Measurements from ENCODE around the gene ERCC1.
"Not testable (repeated sequence)": the region's sequence is repeated elsewhere in the genome, so short reads cannot be mapped to it uniquely, and the experiment has no call there.

The ERCC1 gene

DNA sequence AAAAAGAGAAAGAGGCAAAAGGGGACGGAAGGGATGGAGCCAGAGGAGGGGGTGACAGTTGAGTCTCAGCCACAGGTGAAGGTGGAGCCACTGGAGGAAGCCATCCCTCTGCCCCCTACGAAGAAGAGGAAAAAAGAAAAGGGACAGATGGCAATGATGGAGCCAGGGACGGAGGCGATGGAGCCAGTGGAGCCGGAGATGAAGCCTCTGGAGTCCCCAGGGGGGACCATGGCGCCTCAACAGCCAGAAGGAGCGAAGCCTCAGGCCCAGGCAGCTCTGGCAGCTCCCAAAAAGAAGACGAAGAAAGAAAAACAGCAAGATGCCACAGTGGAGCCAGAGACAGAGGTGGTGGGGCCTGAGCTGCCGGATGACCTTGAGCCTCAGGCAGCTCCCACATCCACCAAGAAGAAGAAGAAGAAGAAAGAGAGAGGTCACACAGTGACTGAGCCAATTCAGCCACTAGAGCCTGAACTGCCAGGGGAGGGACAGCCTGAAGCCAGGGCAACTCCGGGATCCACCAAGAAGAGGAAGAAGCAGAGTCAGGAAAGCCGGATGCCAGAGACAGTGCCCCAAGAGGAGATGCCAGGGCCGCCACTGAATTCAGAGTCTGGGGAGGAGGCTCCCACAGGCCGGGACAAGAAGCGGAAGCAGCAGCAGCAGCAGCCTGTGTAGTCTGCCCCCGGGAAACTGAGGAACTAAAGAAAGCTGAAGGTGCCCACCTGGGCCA is 14.7 kb downstream of the ERCC1 start:
- Histone ChIP-seq H3K9ac (ENCODE audit: low read length) (no peak overlapping the region), H3K4me1 (ENCODE audit: control insufficient read depth, low read depth, low read length) (peaks cover 5% of the 10 kb centered on the region), H3K4me3 (ENCODE audit: low read length) (no peak overlapping the region), H3K9me3 (ENCODE audit: control insufficient read depth, low read depth, low read length) (no peaks in the 10 kb centered on the region), H3K36me3 (ENCODE audit: control insufficient read depth, low read depth, low read length) (peaks cover 19% of the 10 kb centered on the region), H3K27me3 (ENCODE audit: control insufficient read depth, insufficient read depth, low read length) (peaks cover 9% of the 10 kb centered on the region), H3K27ac (ENCODE audit: low read length) (no peak overlapping the region)

DNA sequence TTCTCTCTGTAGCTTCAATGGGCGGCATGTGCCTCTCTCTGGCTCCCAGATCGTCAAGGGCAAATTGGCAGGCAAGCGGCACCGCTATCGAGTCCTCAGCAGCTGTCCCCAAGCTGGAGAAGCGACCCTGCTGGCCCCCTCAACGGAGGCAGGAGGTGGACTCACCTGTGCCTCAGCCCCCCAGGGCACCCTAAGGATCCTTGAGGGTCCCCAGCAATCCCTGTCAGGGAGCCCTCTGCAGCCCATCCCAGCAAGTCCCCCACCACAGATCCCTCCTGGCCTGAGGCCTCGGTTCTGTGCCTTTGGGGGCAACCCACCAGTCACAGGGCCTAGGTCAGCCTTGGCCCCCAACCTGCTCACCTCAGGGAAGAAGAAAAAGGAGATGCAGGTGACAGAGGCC is 15.6 kb downstream of the ERCC1 start:
- Histone ChIP-seq H3K36me3 (ENCODE audit: control insufficient read depth, low read depth, low read length) (peaks cover 13% of the 10 kb centered on the region), H3K4me3 (ENCODE audit: low read length) (no peak overlapping the region), H3K27me3 (ENCODE audit: control insufficient read depth, insufficient read depth, low read length) (peaks cover 17% of the 10 kb centered on the region), H3K9me3 (ENCODE audit: control insufficient read depth, low read depth, low read length) (no peaks in the 10 kb centered on the region), H3K9ac (ENCODE audit: low read length) (no peak overlapping the region), H3K27ac (ENCODE audit: low read length) (no peak overlapping the region), H3K4me1 (ENCODE audit: control insufficient read depth, low read depth, low read length) (peaks cover 5% of the 10 kb centered on the region)

DNA sequence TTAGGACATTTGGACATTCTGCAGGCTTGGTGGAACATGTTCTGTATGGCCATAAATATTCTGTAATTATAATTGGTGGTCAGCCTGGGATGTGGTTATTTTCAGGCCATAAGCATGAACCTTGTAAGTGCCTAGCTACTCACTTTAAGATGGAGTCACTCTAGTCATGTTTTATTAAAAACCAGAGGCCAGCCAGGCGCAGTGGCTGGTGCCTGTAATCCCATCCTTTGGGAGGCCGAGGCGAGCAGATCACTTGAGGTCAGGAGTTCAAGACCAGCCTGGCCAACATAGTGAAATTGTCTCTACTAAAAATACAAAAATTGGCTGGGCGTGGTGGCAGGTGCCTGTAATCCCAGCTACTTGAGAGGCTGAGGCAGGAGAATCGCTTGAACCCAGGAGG is 16.1 kb downstream of the ERCC1 start:
- Histone ChIP-seq H3K27me3 (ENCODE audit: control insufficient read depth, insufficient read depth, low read length) (peaks cover 23% of the 10 kb centered on the region), H3K9ac (ENCODE audit: low read length) (peak overlapping the region; percentile 97), H3K4me3 (ENCODE audit: low read length) (peak overlapping the region; percentile 90)
- H3K9me3 ChIP-seq (ENCODE audit: control insufficient read depth, low read depth, low read length); H3K4me1 ChIP-seq (ENCODE audit: control insufficient read depth, low read depth, low read length); H3K27ac ChIP-seq (ENCODE audit: low read length); H3K36me3 ChIP-seq (ENCODE audit: control insufficient read depth, low read depth, low read length): not testable (repeated sequence)

DNA sequence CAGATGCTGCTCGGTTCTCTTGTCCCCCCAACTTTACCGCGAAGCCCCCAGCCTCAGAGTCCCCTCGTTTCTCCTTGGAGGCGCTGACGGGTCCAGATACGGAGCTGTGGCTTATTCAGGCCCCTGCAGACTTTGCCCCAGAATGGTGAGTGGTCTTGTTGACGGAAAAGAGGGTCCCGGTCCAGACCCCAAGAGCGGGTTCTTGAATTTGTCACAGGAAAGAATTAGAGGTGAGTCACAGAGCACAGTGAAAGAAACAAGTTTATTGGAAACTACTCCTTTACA is 16.7 kb downstream of the ERCC1 start:
- H3K9ac ChIP-seq (ENCODE audit: low read length): peak overlapping the region; percentile 97
- peaks cover 27% of the 10 kb centered on the region for H3K27me3 ChIP-seq (ENCODE audit: control insufficient read depth, insufficient read depth, low read length)
- H3K36me3 ChIP-seq (ENCODE audit: control insufficient read depth, low read depth, low read length): peaks cover 10% of the 10 kb centered on the region
- peak overlapping the region; percentile 90 for H3K4me3 ChIP-seq (ENCODE audit: low read length)
- H3K4me1 ChIP-seq (ENCODE audit: control insufficient read depth, low read depth, low read length): peaks cover 5% of the 10 kb centered on the region
- no peaks in the 10 kb centered on the region for H3K9me3 ChIP-seq (ENCODE audit: control insufficient read depth, low read depth, low read length)
- H3K27ac ChIP-seq (ENCODE audit: low read length): peak overlapping the region; percentile 99

DNA sequence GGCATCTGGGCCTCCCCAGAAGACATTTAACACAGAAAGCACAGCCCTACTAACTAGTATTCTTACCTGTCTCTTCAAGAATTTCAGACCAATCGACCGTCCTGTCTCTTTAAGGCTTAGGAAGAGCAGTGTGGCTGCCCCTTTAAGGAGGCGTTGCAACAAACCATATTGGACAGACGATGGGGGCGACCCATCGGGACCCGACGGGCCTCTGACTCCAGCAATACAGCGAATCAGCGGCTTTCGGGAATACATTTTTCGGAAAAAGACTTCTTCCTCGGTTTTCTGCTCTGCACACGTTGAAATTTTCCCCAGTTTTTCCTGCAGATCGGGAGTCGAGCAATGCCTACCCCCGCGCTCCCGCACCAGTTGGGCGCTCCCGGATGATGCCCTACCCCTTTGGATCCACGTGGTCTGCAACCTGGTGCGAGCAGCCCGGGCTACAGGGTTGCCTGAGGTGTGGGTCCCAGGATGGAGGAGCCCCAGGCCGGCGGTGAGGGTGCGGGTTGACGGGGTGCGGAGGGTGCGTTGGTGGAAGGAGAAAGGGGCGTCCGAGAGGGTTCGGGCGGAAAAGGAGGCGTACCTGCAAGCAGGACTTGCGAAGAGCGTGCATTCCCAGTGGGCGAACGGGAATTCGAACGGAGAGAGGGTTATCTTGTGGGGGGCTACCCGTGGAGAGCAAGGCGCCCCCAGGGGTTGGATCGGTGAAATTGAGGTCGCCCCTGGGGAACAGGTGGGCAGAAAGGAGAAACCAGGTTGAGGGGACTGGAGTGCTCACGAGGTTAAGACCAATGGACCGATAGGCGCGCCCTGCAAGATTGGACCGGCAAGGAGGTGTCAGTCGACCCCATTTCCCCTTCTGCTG is 17.3 kb downstream of the ERCC1 start, which contains the start of gene POLR1G:
POLR1G (plus strand) TSS at position 419 of the 865 bp plus-strand sequence; CDS start at position 472, 53 bp downstream.
- H3K27ac ChIP-seq (ENCODE audit: low read length): peak within 1 kb of the TSS; percentile 99
- peak within 1 kb of the TSS; percentile 97 for H3K9ac ChIP-seq (ENCODE audit: low read length)
- H3K4me1 ChIP-seq (ENCODE audit: control insufficient read depth, low read depth, low read length): peaks cover 5% of the 10 kb centered on the region
- peaks cover 32% of the 10 kb centered on the region for H3K27me3 ChIP-seq (ENCODE audit: control insufficient read depth, insufficient read depth, low read length)
- H3K9me3 ChIP-seq (ENCODE audit: control insufficient read depth, low read depth, low read length): no peaks in the 10 kb centered on the region
- H3K4me3 ChIP-seq (ENCODE audit: low read length): peak within 1 kb of the TSS; percentile 90
- H3K36me3 ChIP-seq (ENCODE audit: control insufficient read depth, low read depth, low read length): peaks cover 10% of the 10 kb centered on the region

DNA sequence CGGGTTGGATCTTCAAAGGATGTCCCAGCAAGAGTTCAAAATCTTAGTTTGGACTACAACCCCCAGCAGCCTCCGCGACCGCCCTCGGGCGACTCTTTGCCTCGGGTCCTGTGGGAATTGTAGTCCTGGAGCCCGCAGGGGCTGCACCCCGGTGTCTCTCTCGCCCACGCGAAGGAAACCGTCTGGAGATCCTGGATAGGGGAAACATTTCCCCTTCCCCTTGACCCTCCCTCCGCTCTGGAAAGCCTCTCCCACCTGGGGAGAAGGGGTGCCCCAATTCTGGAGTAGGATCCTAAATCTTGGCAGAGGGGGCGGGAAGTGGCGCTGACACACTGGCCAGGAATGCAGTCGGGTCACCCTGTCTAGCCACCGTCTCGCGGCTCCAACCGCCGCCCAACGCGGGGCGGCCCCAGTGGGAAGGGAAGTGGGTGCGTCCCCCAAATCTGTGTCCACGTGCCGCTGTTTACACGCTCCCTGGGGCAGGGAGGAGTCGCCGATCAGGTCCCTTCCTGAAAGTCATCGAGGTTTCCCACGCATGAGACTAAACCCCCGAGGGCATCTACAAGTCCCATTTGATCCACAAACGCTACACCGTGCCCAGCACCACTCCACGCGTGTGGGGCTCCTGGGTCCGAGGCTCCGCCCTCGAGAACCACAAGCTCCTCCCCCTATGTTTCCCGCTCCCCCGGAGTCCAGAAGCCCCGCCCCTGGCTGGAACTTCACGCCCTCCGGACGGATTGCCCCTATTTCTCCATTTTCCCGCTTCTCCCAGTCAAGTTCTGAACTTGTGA is 18.1 kb downstream of the ERCC1 start:
- Histone ChIP-seq H3K4me3 (ENCODE audit: low read length) (peak overlapping the region; percentile 90), H3K4me1 (ENCODE audit: control insufficient read depth, low read depth, low read length) (peaks cover 5% of the 10 kb centered on the region), H3K9me3 (ENCODE audit: control insufficient read depth, low read depth, low read length) (no peaks in the 10 kb centered on the region), H3K9ac (ENCODE audit: low read length) (peak overlapping the region; percentile 97), H3K36me3 (ENCODE audit: control insufficient read depth, low read depth, low read length) (peaks cover 4% of the 10 kb centered on the region), H3K27me3 (ENCODE audit: control insufficient read depth, insufficient read depth, low read length) (peaks cover 32% of the 10 kb centered on the region), H3K27ac (ENCODE audit: low read length) (peak overlapping the region; percentile 99)

DNA sequence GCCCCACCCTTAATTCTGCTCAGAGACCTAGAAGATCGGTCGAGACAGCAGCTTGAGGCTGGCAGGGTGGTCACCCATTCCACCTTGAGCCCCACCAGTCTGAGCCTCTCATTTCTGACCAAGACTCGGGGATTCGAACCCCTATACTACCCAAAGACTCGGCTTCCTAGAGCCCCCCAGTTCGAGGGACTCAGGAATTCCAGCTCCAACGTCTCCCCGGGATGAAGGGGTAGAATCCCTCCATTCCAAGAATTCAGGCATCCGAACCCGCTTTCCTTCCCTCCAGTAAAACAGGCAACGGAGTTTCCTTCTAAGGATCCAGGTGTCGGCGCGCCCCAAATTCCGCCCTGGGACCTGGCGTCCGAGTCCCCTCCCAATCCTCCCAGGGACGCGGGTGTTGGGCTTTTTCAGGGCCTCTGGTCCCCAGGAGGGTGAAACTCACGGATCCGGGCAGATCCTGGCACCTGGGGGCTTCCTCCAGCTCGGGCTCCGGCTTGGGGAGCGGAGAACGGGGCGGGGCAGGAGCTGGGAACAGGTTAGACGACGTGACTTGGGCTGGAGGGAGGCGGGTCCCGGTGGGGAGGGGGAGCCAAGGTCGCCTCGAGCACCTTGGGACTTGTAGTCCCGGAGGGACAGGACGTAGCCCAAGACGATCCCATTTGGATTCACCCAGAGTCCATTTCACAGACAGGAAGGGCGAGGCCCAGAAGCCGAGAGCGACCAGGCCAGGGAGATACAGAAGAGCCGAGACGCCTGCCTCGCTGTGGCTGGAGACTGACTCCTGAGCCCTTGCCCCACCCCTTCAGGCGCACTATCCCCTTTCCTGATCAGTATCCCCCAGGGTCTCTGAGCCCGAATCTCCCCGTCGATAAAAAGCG is 18.9 kb downstream of the ERCC1 start, which contains the start of gene PPP1R13L:
PPP1R13L (minus strand) TSS at position 513 of the 878 bp plus-strand sequence. CDS start 6,751 bp downstream, outside the sequence.
- Histone ChIP-seq H3K27ac (ENCODE audit: low read length) (peak within 1 kb of the TSS; percentile 99), H3K4me1 (ENCODE audit: control insufficient read depth, low read depth, low read length) (peaks cover 5% of the 10 kb centered on the region), H3K27me3 (ENCODE audit: control insufficient read depth, insufficient read depth, low read length) (peaks cover 32% of the 10 kb centered on the region), H3K4me3 (ENCODE audit: low read length) (peak within 1 kb of the TSS; percentile 90), H3K9me3 (ENCODE audit: control insufficient read depth, low read depth, low read length) (no peaks in the 10 kb centered on the region), H3K36me3 (ENCODE audit: control insufficient read depth, low read depth, low read length) (peaks cover 2% of the 10 kb centered on the region), H3K9ac (ENCODE audit: low read length) (peak within 1 kb of the TSS; percentile 97)

DNA sequence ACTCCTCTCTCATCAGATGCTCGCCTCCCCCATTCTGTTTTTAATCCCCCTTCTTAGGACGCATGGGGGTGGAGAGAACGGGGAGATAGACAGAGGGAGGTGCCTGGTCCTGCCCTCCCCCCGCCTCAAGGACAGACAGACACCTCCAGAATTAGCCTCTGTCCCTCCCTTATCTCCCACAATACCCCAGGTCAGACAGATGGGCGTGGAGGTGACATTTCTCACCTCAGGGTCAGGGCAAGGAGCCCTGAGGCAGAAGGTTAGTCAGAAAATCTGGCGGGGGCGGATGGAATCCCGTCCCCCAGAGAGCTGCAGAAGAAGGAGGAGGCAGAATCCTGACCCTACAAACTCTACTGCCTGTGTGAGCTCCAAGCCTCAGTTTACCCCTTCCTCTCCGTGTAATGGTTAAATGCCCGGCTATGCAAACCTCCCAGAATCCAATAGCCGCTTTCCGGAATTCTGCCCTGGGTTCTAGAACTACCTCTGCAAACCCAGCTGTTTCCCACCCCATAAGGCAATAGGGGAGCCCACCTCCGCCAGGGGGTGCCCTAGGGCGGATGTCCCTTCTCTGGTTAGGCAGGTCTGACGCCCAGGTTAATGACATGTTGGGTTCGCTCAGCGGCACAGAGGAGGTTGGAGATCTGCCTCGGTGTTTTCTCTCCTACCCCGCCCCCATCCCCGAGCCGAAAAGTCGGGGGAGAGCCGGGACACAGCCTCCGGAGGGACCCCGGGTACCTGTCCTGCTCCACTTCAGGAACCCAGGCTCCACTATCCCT is 19.7 kb downstream of the ERCC1 start:
- no peaks in the 10 kb centered on the region for H3K36me3 ChIP-seq (ENCODE audit: control insufficient read depth, low read depth, low read length)
- peak overlapping the region; percentile 90 for H3K4me3 ChIP-seq (ENCODE audit: low read length)
- H3K27ac ChIP-seq (ENCODE audit: low read length): no peak overlapping the region
- H3K4me1 ChIP-seq (ENCODE audit: control insufficient read depth, low read depth, low read length): peaks cover 5% of the 10 kb centered on the region
- H3K27me3 ChIP-seq (ENCODE audit: control insufficient read depth, insufficient read depth, low read length): peaks cover 32% of the 10 kb centered on the region
- peak overlapping the region; percentile 8 for H3K9ac ChIP-seq (ENCODE audit: low read length)
- H3K9me3 ChIP-seq (ENCODE audit: control insufficient read depth, low read depth, low read length): no peaks in the 10 kb centered on the region

DNA sequence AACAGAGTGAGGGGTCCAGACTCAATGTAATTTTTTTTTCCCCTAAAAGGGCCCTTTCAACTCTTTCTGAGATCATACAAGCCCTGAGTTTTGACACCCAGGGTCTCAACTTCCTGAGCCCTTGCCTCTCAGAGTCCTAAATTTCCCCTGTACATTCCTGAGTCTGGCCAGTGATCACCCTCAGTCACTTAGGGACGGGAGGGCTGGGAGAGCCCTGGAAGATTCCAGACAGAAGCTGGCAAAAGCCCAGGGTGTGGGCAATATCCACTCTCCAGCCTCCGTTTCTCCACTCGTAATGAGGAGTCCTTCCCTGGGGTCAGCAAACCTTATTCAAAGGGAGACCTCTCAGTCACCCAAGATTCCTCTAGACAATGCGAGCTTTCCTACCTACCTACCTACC is 20.4 kb downstream of the ERCC1 start:
- no peak overlapping the region for H3K4me3 ChIP-seq (ENCODE audit: low read length)
- H3K27ac ChIP-seq (ENCODE audit: low read length): no peak overlapping the region
- no peaks in the 10 kb centered on the region for H3K36me3 ChIP-seq (ENCODE audit: control insufficient read depth, low read depth, low read length)
- peaks cover 32% of the 10 kb centered on the region for H3K27me3 ChIP-seq (ENCODE audit: control insufficient read depth, insufficient read depth, low read length)
- H3K9ac ChIP-seq (ENCODE audit: low read length): no peak overlapping the region
- peaks cover 5% of the 10 kb centered on the region for H3K4me1 ChIP-seq (ENCODE audit: control insufficient read depth, low read depth, low read length)
- H3K9me3 ChIP-seq (ENCODE audit: control insufficient read depth, low read depth, low read length): no peaks in the 10 kb centered on the region

DNA sequence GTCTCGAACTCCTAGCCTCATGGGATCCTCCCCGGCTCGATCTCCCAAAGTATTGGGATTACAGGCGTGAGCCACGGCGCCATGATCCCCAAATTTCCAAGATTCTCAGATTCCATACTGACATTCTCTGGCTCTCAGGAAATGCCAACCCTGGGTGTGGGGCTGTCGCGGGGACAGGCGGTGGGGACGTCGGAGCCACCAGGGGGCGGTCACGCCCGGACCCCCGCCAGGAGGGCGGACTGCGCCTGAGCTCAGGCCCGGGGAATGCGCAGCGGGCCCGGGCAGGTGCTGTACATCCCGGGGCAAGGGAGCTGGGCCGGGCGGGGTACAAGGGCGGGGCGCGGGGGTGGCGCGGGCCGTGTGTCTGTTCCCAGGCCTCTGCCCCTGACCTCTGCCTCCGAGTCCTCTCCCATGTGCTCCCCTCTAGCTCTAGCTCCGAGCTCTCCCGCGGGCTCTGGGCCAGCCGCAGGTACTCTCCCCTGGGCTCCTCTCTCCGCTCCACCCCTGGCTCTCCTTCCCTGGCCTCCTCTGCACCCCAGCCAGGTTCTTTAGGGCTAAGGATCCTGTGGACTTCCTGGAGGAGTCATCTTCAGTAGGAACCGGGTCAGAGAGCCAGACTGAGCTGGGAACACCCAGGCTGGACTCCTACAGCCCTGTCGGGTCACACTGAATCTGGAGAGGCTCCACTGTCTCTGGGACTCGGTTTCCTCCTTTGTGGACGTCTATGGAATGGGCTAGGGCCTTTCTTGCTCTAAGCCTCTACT is 21.2 kb downstream of the ERCC1 start:
- peaks cover 37% of the 10 kb centered on the region for H3K27me3 ChIP-seq (ENCODE audit: control insufficient read depth, insufficient read depth, low read length)
- no peak overlapping the region for H3K4me3 ChIP-seq (ENCODE audit: low read length)
- H3K4me1 ChIP-seq (ENCODE audit: control insufficient read depth, low read depth, low read length): peaks cover 4% of the 10 kb centered on the region
- no peak overlapping the region for H3K27ac ChIP-seq (ENCODE audit: low read length)
- H3K9me3 ChIP-seq (ENCODE audit: control insufficient read depth, low read depth, low read length): no peaks in the 10 kb centered on the region
- H3K36me3 ChIP-seq (ENCODE audit: control insufficient read depth, low read depth, low read length): no peaks in the 10 kb centered on the region
- no peak overlapping the region for H3K9ac ChIP-seq (ENCODE audit: low read length)
